Measurements from ENCODE around the gene CRTC2. TPM values are rescaled to one million over a fixed set of nuclear protein-coding genes. Genes with fewer than 3 reads are reported as not detected.

The CRTC2 gene
- total and polyA plus RNA-seq, 5 donors from 2014 or later: 13.6 to 145 (median 27.1) TPM

- Histone ChIP-seq H3K4me1 (ENCODE audit: control insufficient read depth, insufficient read depth, low read length, poor library complexity, severe bottlenecking) (peaks cover 37% of the 10 kb centered on the region), H3K4me3 (ENCODE audit: low read depth, low read length) (no peak overlapping the region), H3K9me3 (ENCODE audit: control insufficient read depth in 2 of 2, low read length in 2 of 2) (no peaks in the 10 kb centered on the region), H3K36me3 (ENCODE audit: control insufficient read depth, insufficient read depth, low read length) (peaks cover 51% of the 10 kb centered on the region), H3K27me3 (ENCODE audit: control insufficient read depth, insufficient read depth, low read length) (no peaks in the 10 kb centered on the region), H3K27ac (ENCODE audit: insufficient read depth, low read length, poor library complexity, severe bottlenecking) (no peak overlapping the region)
- H3K36me3 Mint-ChIP-seq: peaks cover 25% of the 10 kb centered on the region
- H3K4me1 Mint-ChIP-seq: peaks cover 4 to 73% (median 40%) of the 10 kb centered on the region in 4 donors
- ATAC-seq (ENCODE audit: low read depth in 2 of 2) (no peak), DNase-seq (no peak)
- H3K27me3 Mint-ChIP-seq: no peaks in the 10 kb centered on the region
- peak overlapping the region in 1 of 4 donors; percentile 78 for H3K4me3 Mint-ChIP-seq
- no peaks in the 10 kb centered on the region for H3K9me3 Mint-ChIP-seq
- peak overlapping the region in 1 of 3 donors; percentile 89 for H3K27ac Mint-ChIP-seq
Observed at GRCh38 chr1:153954826-153955225, 3.6 kb downstream of the CRTC2 start.

GRCh38 chr1:153953859-153954365, 4.5 kb downstream of the CRTC2 start:
- H3K4me3 Mint-ChIP-seq: peak overlapping the region; percentile 0 to 84 (median 51)
- DNase-seq (no peak), ATAC-seq (ENCODE audit: low read depth in 2 of 2) (no peak)
- no peaks in the 10 kb centered on the region for H3K9me3 Mint-ChIP-seq
- H3K36me3 Mint-ChIP-seq: peaks cover 25% of the 10 kb centered on the region
- Histone ChIP-seq H3K4me1 (ENCODE audit: control insufficient read depth, insufficient read depth, low read length, poor library complexity, severe bottlenecking) (peaks cover 37% of the 10 kb centered on the region), H3K4me3 (ENCODE audit: low read depth, low read length) (no peak overlapping the region), H3K36me3 (ENCODE audit: control insufficient read depth, insufficient read depth, low read length) (peaks cover 57% of the 10 kb centered on the region), H3K27ac (ENCODE audit: insufficient read depth, low read length, poor library complexity, severe bottlenecking) (no peak overlapping the region), H3K27me3 (ENCODE audit: control insufficient read depth, insufficient read depth, low read length) (no peaks in the 10 kb centered on the region), H3K9me3 (ENCODE audit: control insufficient read depth in 2 of 2, low read length in 2 of 2) (no peaks in the 10 kb centered on the region)
- H3K27ac Mint-ChIP-seq: peak overlapping the region; percentile 78 to 89 (median 78)
- peaks cover 4 to 66% (median 39%) of the 10 kb centered on the region in 4 donors for H3K4me1 Mint-ChIP-seq
- no peaks in the 10 kb centered on the region for H3K27me3 Mint-ChIP-seq

GRCh38 chr1:153951801-153952200, 6.6 kb downstream of the CRTC2 start:
- Histone ChIP-seq H3K9me3 (ENCODE audit: control insufficient read depth in 2 of 2, low read length in 2 of 2) (no peaks in the 10 kb centered on the region), H3K4me3 (ENCODE audit: low read depth, low read length) (no peak overlapping the region), H3K4me1 (ENCODE audit: control insufficient read depth, insufficient read depth, low read length, poor library complexity, severe bottlenecking) (peaks cover 27% of the 10 kb centered on the region), H3K27me3 (ENCODE audit: control insufficient read depth, insufficient read depth, low read length) (no peaks in the 10 kb centered on the region), H3K27ac (ENCODE audit: insufficient read depth, low read length, poor library complexity, severe bottlenecking) (peak overlapping the region; percentile 43), H3K36me3 (ENCODE audit: control insufficient read depth, insufficient read depth, low read length) (peaks cover 71% of the 10 kb centered on the region)
- ATAC-seq (ENCODE audit: low read depth in 2 of 2): no peak
- Mint-ChIP-seq H3K27ac (peak overlapping the region in 2 of 3 donors; percentile 73 to 74), H3K4me1 (peaks cover under 1 to 56% (median 26%) of the 10 kb centered on the region in 4 donors), H3K9me3 (no peaks in the 10 kb centered on the region), H3K27me3 (no peaks in the 10 kb centered on the region), H3K4me3 (no peak overlapping the region), H3K36me3 (peaks cover 25% of the 10 kb centered on the region)
- DNase-seq: no peak

GRCh38 chr1:153951183-153951582, 7.2 kb downstream of the CRTC2 start:
- Mint-ChIP-seq H3K9me3 (no peaks in the 10 kb centered on the region), H3K36me3 (peaks cover 25% of the 10 kb centered on the region), H3K4me3 (peak overlapping the region in 1 of 4 donors; percentile 85), H3K27me3 (no peaks in the 10 kb centered on the region), H3K27ac (peak overlapping the region in 1 of 3 donors; percentile 56), H3K4me1 (peaks cover 0 to 52% (median 21%) of the 10 kb centered on the region in 4 donors)
- H3K9me3 ChIP-seq (ENCODE audit: control insufficient read depth in 2 of 2, low read length in 2 of 2): no peaks in the 10 kb centered on the region
- DNase-seq (no peak), ATAC-seq (ENCODE audit: low read depth in 2 of 2) (no peak)
- H3K4me1 ChIP-seq (ENCODE audit: control insufficient read depth, insufficient read depth, low read length, poor library complexity, severe bottlenecking): peaks cover 23% of the 10 kb centered on the region
- no peaks in the 10 kb centered on the region for H3K27me3 ChIP-seq (ENCODE audit: control insufficient read depth, insufficient read depth, low read length)
- H3K36me3 ChIP-seq (ENCODE audit: control insufficient read depth, insufficient read depth, low read length): peaks cover 71% of the 10 kb centered on the region
- H3K4me3 ChIP-seq (ENCODE audit: low read depth, low read length): no peak overlapping the region
- H3K27ac ChIP-seq (ENCODE audit: insufficient read depth, low read length, poor library complexity, severe bottlenecking): no peak overlapping the region

- H3K27me3 ChIP-seq (ENCODE audit: control insufficient read depth, insufficient read depth, low read length): no peaks in the 10 kb centered on the region
- no peaks in the 10 kb centered on the region for H3K9me3 ChIP-seq (ENCODE audit: control insufficient read depth in 2 of 2, low read length in 2 of 2)
- ATAC-seq (ENCODE audit: low read depth in 2 of 2) (peak; percentile 60 to 65), DNase-seq (peak; percentile 66 to 85 (median 73))
- H3K4me1 ChIP-seq (ENCODE audit: control insufficient read depth, insufficient read depth, low read length, poor library complexity, severe bottlenecking): peaks cover 42% of the 10 kb centered on the region
- H3K4me3 ChIP-seq (ENCODE audit: low read depth, low read length): peak within 1 kb of the TSS; percentile 91
- Mint-ChIP-seq H3K36me3 (peaks cover 31% of the 10 kb centered on the region), H3K27me3 (peaks cover 6% of the 10 kb centered on the region), H3K9me3 (no peaks in the 10 kb centered on the region), H3K27ac (peak within 1 kb of the TSS; percentile 94 to 97 (median 95)), H3K4me3 (peak within 1 kb of the TSS; percentile 95 to 99 (median 97)), H3K4me1 (peaks cover 0 to 48% (median 27%) of the 10 kb centered on the region in 4 donors)
- peak within 1 kb of the TSS; percentile 91 for H3K27ac ChIP-seq (ENCODE audit: insufficient read depth, low read length, poor library complexity, severe bottlenecking)
- peaks cover 54% of the 10 kb centered on the region for H3K36me3 ChIP-seq (ENCODE audit: control insufficient read depth, insufficient read depth, low read length)
Observed at GRCh38 chr1:153946622-153947241, 11.7 kb downstream of the CRTC2 start, which contains the start of gene DENND4B. Gene DENND4B, minus strand, starts transcription at chr1:153946718. Its CDS starts 2,344 bp downstream, at chr1:153944374.

GRCh38 chr1:153945795-153946621, 12.4 kb downstream of the CRTC2 start:
- Histone ChIP-seq H3K27ac (ENCODE audit: insufficient read depth, low read length, poor library complexity, severe bottlenecking) (peak overlapping the region; percentile 91), H3K36me3 (ENCODE audit: control insufficient read depth, insufficient read depth, low read length) (peaks cover 54% of the 10 kb centered on the region), H3K9me3 (ENCODE audit: control insufficient read depth in 2 of 2, low read length in 2 of 2) (no peaks in the 10 kb centered on the region), H3K27me3 (ENCODE audit: control insufficient read depth, insufficient read depth, low read length) (no peaks in the 10 kb centered on the region), H3K4me1 (ENCODE audit: control insufficient read depth, insufficient read depth, low read length, poor library complexity, severe bottlenecking) (peaks cover 42% of the 10 kb centered on the region), H3K4me3 (ENCODE audit: low read depth, low read length) (peak overlapping the region; percentile 91)
- Mint-ChIP-seq H3K36me3 (peaks cover 29% of the 10 kb centered on the region), H3K27ac (peak overlapping the region; percentile 94 to 97 (median 95)), H3K9me3 (no peaks in the 10 kb centered on the region), H3K4me3 (peak overlapping the region; percentile 95 to 99 (median 97)), H3K4me1 (peaks cover 0 to 52% (median 27%) of the 10 kb centered on the region in 4 donors), H3K27me3 (peaks cover 6% of the 10 kb centered on the region)
- ATAC-seq (ENCODE audit: low read depth in 2 of 2): peak; percentile 54 to 57
- DNase-seq: peak; percentile 73 to 90 (median 74)

GRCh38 chr1:153945131-153945794, 13.1 kb downstream of the CRTC2 start:
- peak overlapping the region; percentile 95 to 99 (median 97) for H3K4me3 Mint-ChIP-seq

More at GRCh38 chr1:153945131-153945794, 13.1 kb downstream of the CRTC2 start:
- peaks cover 42% of the 10 kb centered on the region for H3K4me1 ChIP-seq (ENCODE audit: control insufficient read depth, insufficient read depth, low read length, poor library complexity, severe bottlenecking)
- H3K27ac ChIP-seq (ENCODE audit: insufficient read depth, low read length, poor library complexity, severe bottlenecking): peak overlapping the region; percentile 91
- Mint-ChIP-seq H3K9me3 (no peaks in the 10 kb centered on the region), H3K36me3 (peaks cover 24% of the 10 kb centered on the region), H3K27ac (peak overlapping the region; percentile 94 to 97 (median 95)), H3K4me1 (peaks cover 0 to 48% (median 24%) of the 10 kb centered on the region in 4 donors), H3K27me3 (peaks cover 6% of the 10 kb centered on the region)
- DNase-seq (peak; percentile 73 to 91 (median 86)), ATAC-seq (ENCODE audit: low read depth in 2 of 2) (peak; percentile 66 to 76)
- no peaks in the 10 kb centered on the region for H3K27me3 ChIP-seq (ENCODE audit: control insufficient read depth, insufficient read depth, low read length)
- peak overlapping the region; percentile 91 for H3K4me3 ChIP-seq (ENCODE audit: low read depth, low read length)
- no peaks in the 10 kb centered on the region for H3K9me3 ChIP-seq (ENCODE audit: control insufficient read depth in 2 of 2, low read length in 2 of 2)
- peaks cover 54% of the 10 kb centered on the region for H3K36me3 ChIP-seq (ENCODE audit: control insufficient read depth, insufficient read depth, low read length)
